Epithelial cell of proximal tubule (primary cell): Measurements from ENCODE around the gene GPD1L. TPM values are rescaled to one million over a fixed set of nuclear protein-coding genes. Genes with fewer than 3 reads are reported as not detected.

Source experiments
- DNase-seq: peaks from one replicate; pipeline ENCODE4 v3.0.0-alpha.2; 2011; ENCODE audit warnings: low read depth
- H3K4me3 ChIP-seq: 2 replicates; pipeline ENCODE4 v1.5.1; 2011; ENCODE audit warnings: low read depth, mild to moderate bottlenecking, low read length
- total RNA-seq: library from RNA; depleted of rRNA; stranded (reverse); fragments of >200 nt; gene quantifications from 2 replicates; pipeline ENCODE4 v1.2.3, GENCODE V29; 2015
- TF ChIP-seq, protein P1 (sequence below): conservative IDR thresholded peaks from 2 replicates; pipeline ENCODE4 v1.5.1; 2012; ENCODE audit warnings: low read depth, mild to moderate bottlenecking, low read length

GPD1L gene
- total RNA-seq, 1 donor from 2014 or later: 5.8 TPM

DNA sequence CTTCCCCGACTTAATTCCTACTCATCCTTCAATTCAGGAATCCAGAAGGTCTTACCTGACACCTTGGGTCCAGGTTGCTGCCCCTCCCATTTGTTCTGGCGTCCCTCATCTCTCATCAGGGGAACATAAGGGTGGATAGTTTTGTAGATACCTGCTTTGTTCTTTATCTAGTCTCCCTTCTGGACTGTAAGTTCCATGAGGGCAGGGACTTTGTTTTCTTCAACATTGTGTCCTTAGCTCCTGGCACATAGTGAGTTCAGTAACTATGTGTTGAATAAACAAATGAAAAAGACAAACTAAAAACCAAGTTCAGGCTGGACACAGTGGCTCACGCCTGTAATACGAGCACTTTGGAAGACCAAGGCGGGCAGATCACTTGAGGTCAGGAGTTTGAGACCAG lies 13.2 kb upstream of the GPD1L start:
- H3K4me3 ChIP-seq: no peak overlapping the region
- TF ChIP-seq, protein P1, sequence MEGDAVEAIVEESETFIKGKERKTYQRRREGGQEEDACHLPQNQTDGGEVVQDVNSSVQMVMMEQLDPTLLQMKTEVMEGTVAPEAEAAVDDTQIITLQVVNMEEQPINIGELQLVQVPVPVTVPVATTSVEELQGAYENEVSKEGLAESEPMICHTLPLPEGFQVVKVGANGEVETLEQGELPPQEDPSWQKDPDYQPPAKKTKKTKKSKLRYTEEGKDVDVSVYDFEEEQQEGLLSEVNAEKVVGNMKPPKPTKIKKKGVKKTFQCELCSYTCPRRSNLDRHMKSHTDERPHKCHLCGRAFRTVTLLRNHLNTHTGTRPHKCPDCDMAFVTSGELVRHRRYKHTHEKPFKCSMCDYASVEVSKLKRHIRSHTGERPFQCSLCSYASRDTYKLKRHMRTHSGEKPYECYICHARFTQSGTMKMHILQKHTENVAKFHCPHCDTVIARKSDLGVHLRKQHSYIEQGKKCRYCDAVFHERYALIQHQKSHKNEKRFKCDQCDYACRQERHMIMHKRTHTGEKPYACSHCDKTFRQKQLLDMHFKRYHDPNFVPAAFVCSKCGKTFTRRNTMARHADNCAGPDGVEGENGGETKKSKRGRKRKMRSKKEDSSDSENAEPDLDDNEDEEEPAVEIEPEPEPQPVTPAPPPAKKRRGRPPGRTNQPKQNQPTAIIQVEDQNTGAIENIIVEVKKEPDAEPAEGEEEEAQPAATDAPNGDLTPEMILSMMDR: no peak
- no peak for DNase-seq

DNA sequence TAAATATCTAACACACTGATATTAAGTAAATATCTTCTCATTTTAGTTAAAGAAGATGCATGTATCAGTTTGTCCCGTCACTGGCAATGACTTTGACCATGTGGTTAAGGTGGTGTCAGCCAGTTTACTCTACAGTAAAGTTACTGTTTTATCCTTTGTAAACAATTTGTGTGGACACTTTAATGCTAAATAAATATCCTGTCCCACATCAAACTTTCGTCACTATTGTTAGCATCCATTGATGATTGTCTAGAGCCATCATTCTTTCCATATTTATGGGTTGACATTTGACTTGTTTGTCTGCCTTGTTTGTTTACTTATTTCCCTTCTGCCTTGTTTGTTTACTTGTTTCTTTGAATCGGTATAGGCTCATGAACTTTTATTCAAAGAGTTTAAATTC lies 11.0 kb upstream of the GPD1L start:
- TF ChIP-seq, protein P1: no peak
- no peak overlapping the region for H3K4me3 ChIP-seq
- no peak for DNase-seq

- no peak for DNase-seq
- TF ChIP-seq, protein P1: no peak
- no peak overlapping the region for H3K4me3 ChIP-seq
Measured at GRCh38 chr3:32097768-32098167, 8.7 kb upstream of the GPD1L start.

- DNase-seq: no peak
- TF ChIP-seq, protein P1: no peak
- H3K4me3 ChIP-seq: no peak overlapping the region
Measured at GRCh38 chr3:32098528-32098927, 7.9 kb upstream of the GPD1L start.

DNA sequence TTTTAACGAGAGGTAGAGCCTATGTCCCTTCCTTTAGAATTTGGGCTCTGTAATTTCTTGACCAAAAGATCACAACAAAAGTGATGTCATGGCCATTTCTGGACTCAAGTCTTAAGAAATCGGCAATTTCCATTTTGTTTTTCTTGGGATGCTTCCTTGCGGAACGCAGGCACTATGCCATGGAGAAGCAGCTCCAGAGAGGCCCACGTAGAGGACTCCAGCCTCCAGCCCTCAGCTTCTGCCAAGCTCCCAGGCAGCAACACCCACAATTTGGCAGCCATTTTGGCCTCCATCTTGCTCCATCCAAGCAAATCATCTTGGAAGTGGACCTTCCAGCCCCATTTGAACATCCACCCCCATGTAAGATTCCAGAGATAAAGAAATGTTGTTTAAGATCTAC lies 6.0 kb upstream of the GPD1L start:
- TF ChIP-seq, protein P1: no peak
- DNase-seq: no peak

DNA sequence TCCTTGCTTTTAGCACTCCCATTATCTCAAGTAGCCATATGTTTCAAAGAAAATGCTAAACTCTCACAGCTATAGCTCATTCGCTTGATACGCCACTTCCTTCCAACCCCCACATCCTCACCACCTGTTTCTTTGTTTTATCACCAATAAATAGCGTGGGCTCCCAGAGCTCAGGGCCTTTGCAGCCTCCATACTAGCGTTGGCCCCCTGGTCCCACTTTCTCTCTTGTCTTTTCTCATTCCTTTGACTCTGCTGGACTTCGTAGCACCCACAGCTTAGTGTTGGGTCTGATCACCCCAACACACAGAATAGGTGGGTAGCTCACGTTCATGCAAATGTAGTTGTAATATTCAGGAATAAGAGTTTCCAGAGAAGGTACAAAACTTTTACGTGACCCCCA lies 4.1 kb upstream of the GPD1L start:
- DNase-seq: no peak

More for the DNA sequence above, 6.0 kb upstream of the GPD1L start:
- H3K4me3 ChIP-seq: no peak overlapping the region

DNA sequence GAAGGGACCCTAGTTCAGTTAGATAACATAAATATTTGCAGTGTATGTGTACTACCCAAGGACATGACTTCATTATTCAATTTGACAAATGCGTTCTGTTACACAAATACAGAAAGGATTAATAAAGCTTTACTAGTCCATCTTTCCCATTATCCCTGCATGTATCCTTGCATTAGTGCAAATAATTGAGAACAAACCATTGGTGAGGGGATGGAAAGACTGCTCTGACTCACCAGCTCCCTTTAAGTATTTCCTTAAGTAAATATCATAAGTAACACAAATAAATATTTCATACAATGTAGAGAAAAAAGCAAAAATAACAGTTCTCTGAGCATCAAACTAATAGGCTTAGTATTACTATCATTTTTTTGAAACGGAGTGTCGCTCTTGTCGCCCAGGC lies 1.9 kb upstream of the GPD1L start:
- DNase-seq: no peak
- H3K4me3 ChIP-seq: no peak overlapping the region
- TF ChIP-seq, protein P1: no peak

More for the DNA sequence above, 4.1 kb upstream of the GPD1L start:
- TF ChIP-seq, protein P1: no peak
- H3K4me3 ChIP-seq: no peak overlapping the region
